Stimulated activated CD8-positive, alpha-beta memory T cell treated with anti-CD3 and anti-CD28 coated beads, Interleukin-12 subunit alpha, Interleukin-12 subunit beta, amount 100 ng/mL, for 24 hours (primary cell): ENCODE results near the gene CPPED1.

ENCODE experiments used
- DNase-seq: peaks from one replicate; pipeline ENCODE4 v3.0.0-alpha.2; 2020; ENCODE audit errors: extremely low read depth

Gene CPPED1

DNA sequence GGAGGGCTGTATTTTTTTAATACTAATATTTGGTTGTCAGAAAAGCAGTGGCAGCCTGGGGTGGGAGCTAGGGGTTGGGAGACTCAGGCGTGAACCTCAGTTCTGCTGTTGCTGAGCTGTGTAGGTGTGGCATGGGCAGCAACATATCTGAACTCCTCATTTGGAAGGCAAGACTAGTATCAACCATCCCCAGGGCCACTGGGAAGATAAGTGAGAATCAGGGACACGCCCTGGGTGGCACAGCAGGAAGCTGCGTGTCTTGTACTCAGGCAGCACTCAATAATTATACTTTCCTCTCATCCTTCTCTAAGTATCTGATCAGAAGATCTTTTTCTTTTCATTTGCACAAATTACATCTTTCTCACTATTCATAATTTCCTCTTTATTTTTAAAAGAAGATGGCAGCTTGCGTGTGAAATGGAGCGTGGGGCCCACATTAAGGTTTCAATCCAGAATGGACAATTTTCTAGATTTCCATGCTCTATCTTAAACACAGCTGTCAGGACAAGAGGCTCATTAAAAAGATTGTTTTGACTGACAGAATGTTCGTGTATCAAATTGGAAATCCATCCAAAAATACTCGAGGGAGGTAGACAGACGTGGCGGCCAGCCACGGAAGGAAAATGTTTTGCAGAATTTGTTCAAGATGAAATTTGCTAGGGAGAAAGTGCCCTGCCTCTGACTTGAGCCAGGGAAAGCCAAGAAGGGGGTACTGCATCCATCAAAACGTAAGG lies 121.1 kb downstream of the CPPED1 start:
- DNase-seq, result no peak

DNA sequence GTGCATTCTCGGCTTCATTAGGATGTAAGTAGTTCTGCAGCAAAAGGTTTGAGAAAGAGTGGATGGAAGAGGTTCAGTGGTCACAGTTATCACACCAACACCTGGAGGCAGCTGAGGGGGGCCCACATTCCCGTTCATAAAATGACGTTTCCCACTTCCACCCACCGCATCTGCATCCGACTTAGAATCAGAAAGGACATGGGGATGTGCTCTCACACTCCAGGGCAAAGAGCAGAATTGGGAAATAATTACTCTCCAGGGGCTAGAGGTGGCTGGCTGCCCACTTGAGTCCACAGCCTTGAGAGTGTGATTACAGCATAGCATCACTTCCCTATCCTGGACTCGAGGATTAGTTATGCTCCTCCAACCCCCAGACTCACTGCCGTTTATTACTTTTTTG lies 122.0 kb downstream of the CPPED1 start:
- DNase-seq, result no peak

DNA sequence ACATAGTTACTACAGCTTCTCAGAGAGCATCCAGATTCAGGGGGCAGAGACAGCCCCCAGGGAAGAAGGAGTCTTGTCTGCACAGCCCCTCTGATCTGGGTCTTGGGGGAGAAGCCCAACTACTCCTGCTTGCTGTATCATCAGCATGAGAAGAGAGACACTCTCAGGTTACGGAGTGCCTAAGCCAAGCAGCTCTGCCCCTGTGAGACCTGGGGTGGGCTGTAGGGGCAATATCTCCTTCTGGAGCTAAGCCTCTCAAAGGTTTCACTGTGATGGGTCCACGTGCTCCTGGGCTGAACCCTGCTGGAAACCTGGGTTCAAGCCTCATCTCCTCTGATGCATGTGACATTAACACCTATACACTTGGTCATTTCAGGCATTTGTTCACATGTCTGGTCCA lies 123.2 kb downstream of the CPPED1 start:
- DNase-seq, result no peak

DNA sequence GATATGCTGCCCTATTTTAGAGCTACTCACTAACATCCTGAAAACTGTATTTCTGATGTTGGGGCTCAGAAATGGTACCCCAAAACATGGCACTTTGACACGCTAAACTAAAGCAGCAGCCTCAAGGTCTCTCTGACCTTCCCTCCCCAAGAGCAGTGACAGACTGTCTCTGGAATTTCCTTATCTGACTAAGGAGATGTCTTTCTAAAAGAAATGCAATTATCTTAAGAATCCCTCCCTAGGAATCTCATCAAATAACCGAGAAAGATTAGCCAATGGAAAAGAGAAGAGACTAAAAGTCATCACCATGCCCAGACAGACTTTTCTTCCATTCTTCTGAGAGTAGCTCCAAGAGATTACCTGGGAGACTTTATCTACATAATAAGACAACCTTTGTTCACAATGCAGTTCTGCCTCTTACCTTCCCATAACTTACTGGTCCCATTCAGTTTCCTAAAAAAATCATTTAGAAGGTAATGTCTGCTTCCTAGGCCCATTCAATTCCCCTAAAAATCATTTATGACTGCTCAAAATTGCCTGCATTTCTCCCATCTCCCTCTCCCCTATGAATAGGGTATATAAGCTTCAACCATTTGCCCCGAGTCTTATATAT lies 123.9 kb downstream of the CPPED1 start:
- no peak for DNase-seq

DNA sequence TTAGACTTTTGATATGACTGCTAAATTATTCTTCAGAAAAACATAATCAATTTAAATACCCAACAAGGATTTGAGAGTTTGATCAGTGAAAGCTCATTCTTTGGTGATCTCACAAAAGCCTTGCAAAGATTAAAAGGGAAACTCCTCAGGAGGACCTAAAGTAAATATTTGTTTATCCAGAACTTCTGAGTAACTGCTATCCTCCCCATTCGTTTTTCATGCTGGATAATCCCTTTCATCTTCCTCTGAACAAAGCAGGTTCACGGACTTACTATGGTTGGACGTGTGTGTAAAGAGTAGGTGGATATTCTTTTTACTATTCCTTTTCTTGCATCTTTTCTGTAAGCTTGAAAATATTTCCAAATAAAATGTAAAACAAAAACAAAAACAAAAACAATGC lies 124.7 kb downstream of the CPPED1 start:
- no peak for DNase-seq

DNA sequence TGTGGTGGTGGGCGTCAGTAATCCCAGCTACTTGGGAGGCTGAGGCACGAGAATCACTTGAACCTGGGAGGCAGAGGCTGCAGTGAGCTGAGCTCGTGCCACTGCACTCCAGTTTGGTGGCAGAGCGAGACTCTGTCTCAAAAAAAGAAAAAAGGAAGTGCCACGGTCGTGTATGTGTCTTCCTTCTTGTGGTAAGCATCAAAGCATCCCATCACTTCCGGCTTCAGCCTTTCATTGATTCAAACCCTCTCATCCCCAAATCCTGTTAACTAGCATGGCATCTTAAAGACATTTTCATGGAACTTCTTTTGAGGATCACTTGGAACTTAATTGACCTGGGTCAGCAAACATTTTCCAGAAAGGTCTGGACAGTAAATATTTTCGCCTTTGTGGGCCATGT lies 126.2 kb downstream of the CPPED1 start:
- no peak for DNase-seq

DNA sequence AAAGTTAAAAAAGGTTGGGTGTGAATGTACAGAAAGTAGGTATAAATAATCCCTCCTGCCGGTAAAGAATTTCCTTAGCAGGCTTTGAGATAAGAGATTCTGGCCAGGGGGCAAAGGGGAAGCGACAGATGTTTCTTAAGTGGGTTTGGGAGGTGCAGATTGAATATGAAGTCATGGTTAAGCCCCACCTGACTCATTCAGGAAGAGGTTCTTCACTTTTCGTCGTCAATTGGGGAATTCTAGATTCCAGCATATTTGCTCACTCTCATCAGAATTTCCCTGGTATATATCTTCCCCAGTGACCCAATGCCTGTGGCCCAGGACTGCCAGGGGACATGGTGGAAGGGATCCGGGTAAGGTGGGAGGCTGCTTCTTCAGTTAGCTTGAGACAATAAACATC lies 127.8 kb downstream of the CPPED1 start:
- no peak for DNase-seq

DNA sequence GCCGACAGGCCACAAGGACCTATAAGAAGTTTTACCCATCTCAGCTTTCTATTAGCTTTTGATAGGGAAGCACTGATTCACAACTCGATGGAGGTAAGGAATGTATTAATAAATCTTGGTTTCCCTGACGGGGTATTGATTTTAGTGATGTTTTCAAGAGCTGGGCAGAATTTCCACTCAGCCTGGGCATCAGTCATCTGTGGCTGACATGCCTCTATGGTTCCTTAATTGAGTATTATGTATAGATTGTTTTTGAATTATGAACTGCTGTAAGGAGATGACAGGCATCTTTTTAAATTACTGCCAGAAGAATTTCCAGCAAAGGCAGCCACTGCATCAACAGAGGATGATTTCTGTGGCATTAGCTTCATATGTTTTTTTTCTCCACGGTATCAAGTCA lies 128.6 kb downstream of the CPPED1 start:
- DNase-seq, result no peak

DNA sequence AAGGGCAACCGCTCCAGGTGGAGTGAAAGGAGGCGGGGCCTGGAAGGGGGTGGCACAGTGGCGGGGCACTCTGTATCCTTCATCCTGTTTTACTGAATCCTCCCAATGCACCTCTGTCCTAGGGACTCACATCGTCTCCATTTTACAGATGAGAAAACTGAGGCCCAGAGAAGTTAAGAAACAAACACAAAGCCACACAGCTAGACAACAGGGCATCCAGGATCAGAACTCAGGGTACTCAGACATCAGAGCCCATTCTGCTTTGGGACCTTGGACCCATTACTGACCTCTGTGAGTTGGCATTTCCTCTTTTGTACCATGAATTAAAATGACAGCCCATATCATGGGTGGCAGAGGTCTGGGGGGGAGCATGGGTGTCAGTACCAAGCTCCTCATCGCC lies 129.2 kb downstream of the CPPED1 start:
- DNase-seq, result no peak

DNA sequence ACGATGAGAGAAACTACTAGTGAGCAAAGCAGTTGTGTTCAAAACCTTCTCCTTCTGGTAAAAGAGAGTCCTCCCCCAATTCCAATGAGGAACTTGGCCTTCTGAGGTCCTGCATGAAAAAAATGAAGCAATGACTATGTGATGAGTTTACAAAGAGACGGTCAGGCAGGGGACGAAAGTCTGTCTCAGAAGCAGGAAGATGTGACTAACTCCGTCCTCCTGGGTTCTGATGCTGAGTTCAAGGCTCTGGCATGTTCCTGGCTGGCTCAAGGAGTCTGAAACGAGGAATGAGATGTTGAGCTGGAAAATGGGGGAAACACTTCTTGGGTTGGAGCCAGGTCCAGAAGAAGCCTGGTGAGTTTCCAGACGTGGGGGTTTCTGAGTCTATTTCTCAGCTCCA lies 129.6 kb downstream of the CPPED1 start:
- DNase-seq, result no peak

DNA sequence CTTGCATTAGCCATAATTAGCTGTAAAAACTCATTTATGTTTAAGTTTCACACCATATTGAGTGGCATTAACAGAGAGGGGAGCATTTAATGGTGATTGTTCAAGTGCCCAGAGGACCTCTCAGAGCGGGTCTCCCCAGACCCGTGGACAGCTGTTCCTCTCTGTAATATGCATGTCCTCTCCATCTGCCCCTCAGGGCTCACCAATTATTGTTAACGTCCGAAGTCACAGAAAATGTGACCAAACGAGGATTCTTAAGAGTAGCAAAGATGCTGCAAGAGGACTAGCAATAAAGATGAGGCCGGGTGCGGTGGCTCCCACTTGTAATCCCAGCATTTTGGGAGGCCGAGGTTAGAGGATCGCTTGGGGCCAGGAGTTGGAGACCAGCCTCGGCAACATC lies 130.2 kb downstream of the CPPED1 start:
- DNase-seq, result no peak

DNA sequence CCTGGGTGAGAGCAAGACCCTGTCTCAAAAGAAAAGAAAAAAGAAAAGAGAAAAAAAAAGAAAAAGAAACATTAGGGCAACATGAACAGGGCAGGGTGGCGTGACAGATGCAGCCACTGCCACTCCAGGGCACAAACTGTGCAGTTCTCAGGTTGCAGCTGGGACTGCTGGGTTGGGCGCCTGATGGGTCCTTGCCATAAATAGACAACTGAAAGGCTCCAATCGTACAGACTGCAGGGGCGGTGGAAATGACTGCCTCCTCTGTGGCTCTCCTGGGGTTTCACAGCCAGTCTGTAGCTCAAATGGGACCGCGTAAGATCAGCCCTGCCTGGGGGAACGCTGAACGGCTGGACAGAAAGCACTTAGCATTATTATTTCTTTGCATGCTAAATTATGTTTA lies 130.7 kb downstream of the CPPED1 start:
- DNase-seq, result no peak

DNA sequence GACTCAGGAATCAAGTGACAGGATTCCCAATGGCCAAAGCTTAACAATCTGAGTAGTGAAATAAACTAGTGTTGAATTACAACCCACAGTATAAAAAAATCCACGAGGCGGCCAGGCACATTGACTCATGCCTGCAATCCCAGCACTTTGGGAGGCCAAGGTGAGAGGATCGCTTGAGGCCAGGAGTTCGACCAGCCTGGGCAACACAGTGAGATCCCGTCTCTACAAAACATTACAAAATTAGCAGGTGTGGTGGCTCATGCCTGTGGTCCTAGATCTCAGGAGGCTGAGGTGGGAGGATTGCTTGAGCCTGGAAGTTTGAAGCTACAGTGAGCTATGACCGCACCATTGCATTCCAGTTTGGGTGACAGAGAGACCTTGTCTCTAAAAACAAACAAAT lies 133.8 kb downstream of the CPPED1 start:
- DNase-seq, result no peak

DNA sequence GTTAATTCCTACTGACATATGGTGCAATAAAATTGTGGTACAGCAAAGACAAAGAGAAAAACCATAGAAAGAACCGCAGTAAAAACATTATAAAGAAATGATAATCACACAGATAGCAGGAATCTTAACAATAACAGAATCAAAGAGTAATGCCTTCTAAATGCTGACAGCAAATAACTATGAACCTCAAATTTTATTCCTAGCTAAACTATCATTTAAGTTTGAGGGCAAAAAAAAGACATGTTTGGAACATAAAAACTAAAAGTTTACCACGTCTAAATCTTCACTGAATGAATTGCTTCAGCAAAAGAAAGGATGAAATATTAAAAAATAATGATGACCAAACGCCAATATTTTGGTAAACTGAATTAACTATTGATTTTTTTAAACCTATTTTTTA lies 135.8 kb downstream of the CPPED1 start:
- DNase-seq, result no peak

DNA sequence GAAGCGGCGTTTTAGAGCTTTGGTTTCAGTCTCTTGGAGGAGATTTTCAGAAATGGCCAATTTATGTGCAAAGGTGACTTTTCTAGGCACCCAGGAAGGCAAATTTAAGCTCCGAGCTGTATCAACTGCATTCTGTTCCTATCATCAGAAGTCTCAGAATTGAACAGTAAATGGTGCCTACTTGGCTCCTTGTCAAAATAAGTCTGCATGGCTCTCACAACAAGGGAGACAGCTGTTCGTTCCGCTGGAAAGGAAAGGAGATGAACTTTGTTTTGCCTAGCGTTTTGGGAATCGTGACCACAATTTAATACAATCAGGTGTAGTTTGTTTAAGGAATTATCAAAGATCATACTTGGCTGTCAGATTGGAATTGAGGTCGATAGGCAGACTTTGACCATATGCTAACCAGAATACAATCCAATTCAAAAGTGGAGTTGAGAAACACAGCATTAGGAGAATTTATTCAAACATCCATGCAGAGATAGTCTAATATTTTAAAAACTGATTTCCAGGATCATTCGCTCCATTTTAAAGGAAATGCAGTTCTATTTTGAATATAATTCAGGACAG lies 139.4 kb downstream of the CPPED1 start:
- no peak for DNase-seq

DNA sequence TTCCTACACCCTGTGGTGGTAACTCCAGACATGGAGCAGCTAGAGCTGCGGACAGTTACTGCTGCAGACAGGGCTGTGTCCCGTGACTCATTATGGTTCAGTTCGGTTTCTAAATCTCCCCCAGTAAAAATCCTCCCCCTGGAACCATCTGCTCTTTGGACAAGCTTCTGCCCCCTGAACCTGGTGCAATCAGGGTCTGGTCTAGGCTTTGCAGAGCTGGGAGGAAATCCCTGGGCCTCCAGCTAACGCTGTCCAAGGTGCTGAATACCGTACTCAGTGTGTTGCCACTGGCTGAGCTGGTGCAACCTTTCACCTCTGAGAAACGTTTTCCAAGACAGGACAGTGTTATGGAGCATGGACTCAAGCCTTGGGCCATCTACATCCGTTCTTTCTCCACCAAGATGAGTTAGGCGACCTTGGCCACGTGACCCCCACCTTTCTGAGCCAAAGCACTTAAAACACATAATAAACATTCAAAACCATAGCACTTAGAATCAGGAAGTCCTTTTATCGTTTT lies 142.0 kb downstream of the CPPED1 start:
- DNase-seq, result no peak

DNA sequence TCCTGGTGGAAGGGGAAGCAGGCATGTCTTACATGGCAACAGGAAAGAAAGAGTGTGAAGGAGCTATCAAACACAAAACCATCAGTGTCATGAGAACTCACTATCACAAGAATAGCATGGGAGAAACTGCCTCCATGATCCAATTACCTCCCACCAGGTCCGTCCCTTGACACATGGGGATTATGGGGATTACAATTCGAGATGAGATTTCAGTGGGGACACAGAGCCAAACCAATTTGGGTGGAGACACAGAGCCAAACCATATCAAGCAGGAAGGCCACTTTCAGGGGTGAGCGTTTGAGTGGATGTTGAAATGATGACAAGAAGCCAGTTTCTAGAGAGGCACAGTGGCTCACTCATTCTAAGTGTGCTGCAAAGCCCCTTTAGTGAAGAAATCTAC lies 143.8 kb downstream of the CPPED1 start:
- no peak for DNase-seq

DNA sequence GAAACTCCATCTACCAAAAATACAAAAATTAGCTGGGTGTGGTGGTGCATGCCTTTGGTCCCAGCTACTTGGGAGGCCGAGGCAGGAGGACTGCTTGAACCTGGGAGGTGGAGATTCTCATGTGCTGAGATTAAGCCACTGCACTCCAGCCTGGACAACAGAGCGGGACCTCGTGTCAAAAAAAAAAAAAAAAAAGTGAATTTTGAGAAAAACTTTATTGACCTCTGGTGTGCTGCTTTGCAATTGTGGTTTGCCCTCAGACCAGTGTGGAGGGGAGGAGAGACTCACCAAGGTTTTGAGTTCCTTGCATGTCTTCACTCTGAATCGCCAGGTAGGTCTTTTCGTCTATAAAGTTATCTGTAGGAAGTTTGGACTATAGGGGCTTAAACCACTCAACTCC lies 145.2 kb downstream of the CPPED1 start:
- no peak for DNase-seq

DNA sequence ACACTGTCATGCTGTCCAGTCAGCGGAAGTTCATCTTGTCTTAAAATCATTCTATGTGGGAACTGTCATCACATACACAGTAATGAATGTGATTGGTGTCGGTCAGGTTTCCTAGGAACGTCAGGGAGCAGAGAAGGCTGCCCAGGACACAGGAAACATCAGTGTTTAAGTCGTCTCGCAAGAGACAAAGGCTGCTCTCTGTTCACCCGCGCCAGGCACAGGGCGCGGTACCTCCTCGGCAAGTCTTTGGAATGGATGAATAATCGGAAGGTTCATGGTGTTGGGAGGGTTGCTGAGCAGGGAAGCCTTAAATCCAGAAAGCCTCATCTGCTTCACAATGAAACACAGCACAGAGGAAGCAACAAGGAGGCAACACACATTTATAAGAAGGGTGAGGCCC lies 148.2 kb downstream of the CPPED1 start:
- no peak for DNase-seq

DNA sequence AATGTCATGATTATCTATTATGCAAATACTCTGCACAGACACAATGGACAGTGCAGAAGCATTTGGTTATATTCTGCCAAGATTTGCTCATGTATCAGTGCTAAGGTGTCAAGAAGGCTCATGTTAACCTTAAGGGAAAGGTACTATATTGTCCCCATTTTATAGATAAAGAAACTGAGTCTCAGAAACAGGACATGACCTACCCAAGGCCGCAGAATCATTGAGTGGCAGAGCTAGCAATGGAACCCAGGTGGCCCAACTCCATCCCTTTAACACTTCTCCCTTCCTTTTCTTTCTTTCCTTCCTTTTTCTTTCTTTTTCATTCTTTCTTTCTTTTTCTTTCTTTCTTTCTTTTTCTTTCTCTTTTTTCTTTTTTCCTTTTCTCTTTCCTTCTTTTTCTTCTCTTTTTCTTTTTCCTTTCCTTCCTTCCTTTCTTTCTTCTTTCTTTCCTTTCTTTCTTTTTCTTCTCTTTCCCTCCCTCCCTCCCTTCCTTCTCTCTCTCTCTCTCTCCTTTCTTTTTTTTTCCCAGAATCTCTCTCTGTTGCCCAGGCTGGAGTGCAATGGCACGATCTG lies 149.8 kb downstream of the CPPED1 start:
- no peak for DNase-seq

DNA sequence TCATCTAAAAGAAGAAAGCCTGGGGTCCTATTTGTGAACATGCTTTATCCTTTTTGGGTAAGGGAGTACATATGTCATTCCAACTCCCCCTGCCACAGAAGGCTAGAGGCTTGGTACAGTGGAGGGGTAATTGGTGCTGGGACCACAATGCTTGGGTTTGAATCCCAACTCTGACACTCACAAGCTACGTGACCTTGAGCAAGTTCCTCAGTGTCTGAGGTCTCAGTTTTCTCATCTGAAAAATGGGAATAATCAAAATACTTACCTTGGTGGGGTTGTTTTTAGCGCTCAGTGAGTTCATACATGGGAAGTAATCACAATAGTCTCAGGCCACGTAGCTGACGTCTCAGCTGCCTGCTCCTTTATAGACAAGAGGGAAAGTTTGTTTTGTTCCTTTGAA lies 150.8 kb downstream of the CPPED1 start:
- DNase-seq, result no peak

DNA sequence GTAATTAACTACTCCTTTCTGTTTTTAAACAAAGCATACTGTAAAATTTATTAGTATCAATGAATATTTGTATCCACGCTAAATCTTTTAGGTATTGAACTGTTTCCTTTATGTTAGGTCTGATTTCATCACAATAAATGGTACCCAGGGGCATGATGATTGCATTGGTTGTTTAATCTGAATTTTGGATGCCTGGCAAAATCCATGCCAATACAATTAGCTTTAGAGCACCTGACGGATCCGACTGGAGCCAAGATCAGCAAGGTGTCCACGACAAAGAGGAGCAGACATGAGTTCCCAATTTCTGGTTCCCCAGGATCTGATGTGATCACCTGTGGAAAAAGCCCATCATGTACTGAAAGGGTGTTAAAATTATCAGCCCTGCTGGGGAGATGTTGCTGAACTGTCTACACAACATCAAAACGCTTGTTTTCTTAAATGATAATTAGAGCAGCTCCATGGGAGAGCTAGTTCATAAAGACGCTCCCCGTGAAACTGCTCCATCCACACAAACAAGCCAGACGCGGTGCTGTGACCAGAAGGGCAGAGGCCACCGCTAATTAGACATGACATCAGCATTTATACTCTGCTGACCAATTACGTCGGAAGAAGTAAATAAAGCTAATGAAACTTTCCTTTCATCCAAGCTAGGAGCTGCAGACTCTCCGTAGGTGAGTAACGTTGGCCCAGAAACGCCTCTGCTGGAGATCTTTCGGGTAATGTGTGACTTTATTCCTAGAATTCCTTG lies 151.7 kb downstream of the CPPED1 start:
- DNase-seq, result no peak
